ENCODE measurements around the gene DUSP3. TPM values are rescaled to one million over a fixed set of nuclear protein-coding genes. Genes with fewer than 3 reads are reported as not detected.

The DUSP3 gene
- total RNA-seq, 1 donor from 2014 or later = 45.0 TPM

DNA sequence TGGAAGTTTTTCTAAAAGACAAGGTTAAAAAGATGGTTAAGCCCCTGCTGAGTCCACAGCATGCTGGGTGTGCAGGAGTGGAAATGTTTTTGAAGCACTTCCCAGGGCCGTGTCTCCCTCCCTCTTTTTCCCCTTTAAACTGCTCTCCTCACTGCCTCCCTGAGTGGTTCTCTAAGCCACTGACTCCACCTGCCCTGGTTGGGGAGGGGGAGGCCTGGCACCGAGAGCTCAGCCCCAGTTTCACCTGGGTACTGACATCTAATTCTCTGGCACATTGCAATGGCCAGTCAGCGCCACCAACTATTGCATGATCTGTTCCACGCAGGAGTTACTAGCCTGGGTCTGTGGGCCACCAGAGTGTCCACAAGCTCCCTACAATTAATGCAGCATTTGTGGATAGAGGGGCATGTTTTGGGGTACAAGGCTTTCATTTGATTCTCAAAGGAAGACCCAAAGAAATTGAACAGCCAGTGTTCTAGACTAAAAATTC, 31.5 kb upstream of the DUSP3 start:
- Mint-ChIP-seq H3K9me3 (peaks cover under 1% of the 10 kb centered on the region), H3K4me1 (no peaks in the 10 kb centered on the region)

GRCh38 chr17:43809121-43809520, 30.3 kb upstream of the DUSP3 start:
- Mint-ChIP-seq H3K27me3 (ENCODE audit: low read depth) (no peaks in the 10 kb centered on the region), H3K4me1 (no peaks in the 10 kb centered on the region), H3K4me3 (no peak overlapping the region), H3K9me3 (peaks cover 4% of the 10 kb centered on the region), H3K27ac (no peak overlapping the region), H3K36me3 (peaks cover 21% of the 10 kb centered on the region)
- no peak for DNase-seq (ENCODE audit: low spot score in 2 of 2, unreplicated experiment in 2 of 2)
- no peak for TF ChIP-seq CTCF (IDR thresholded peaks at IDR 0.05; ENCODE audit: unreplicated experiment)

More for the DNA sequence above, 31.5 kb upstream of the DUSP3 start:
- TF ChIP-seq CTCF (IDR thresholded peaks at IDR 0.05; ENCODE audit: unreplicated experiment) = no peak
- Mint-ChIP-seq H3K27me3 (ENCODE audit: low read depth) (no peaks in the 10 kb centered on the region), H3K4me3 (no peak overlapping the region), H3K36me3 (peaks cover 18% of the 10 kb centered on the region), H3K27ac (no peak overlapping the region)
- no peak for DNase-seq (ENCODE audit: low spot score in 2 of 2, unreplicated experiment in 2 of 2)

GRCh38 chr17:43808076-43808475, 29.3 kb upstream of the DUSP3 start:
- H3K4me1 Mint-ChIP-seq = peaks cover 10% of the 10 kb centered on the region
- no peak overlapping the region for H3K27ac Mint-ChIP-seq
- H3K9me3 Mint-ChIP-seq = peaks cover 4% of the 10 kb centered on the region
- no peak for DNase-seq (ENCODE audit: low spot score in 2 of 2, unreplicated experiment in 2 of 2)
- no peak overlapping the region for H3K4me3 Mint-ChIP-seq
- H3K36me3 Mint-ChIP-seq = peaks cover 19% of the 10 kb centered on the region
- no peaks in the 10 kb centered on the region for H3K27me3 Mint-ChIP-seq (ENCODE audit: low read depth)
- no peak for TF ChIP-seq CTCF (IDR thresholded peaks at IDR 0.05; ENCODE audit: unreplicated experiment)

- Mint-ChIP-seq H3K27me3 (ENCODE audit: low read depth) (no peaks in the 10 kb centered on the region), H3K4me3 (no peak overlapping the region), H3K27ac (no peak overlapping the region), H3K9me3 (peaks cover 4% of the 10 kb centered on the region), H3K4me1 (peaks cover 11% of the 10 kb centered on the region), H3K36me3 (peaks cover 24% of the 10 kb centered on the region)
- DNase-seq (ENCODE audit: low spot score in 2 of 2, unreplicated experiment in 2 of 2) = no peak
- no peak for TF ChIP-seq CTCF (IDR thresholded peaks at IDR 0.05; ENCODE audit: unreplicated experiment)
These were observed 26.3 kb upstream of the DUSP3 start for GRCh38 chr17:43805117-43805516.

GRCh38 chr17:43803758-43804157, 25.0 kb upstream of the DUSP3 start:
- Mint-ChIP-seq H3K4me3 (no peak overlapping the region), H3K36me3 (peaks cover 20% of the 10 kb centered on the region), H3K27me3 (ENCODE audit: low read depth) (no peaks in the 10 kb centered on the region), H3K27ac (no peak overlapping the region), H3K9me3 (peaks cover 4% of the 10 kb centered on the region), H3K4me1 (peaks cover 11% of the 10 kb centered on the region)
- DNase-seq (ENCODE audit: low spot score in 2 of 2, unreplicated experiment in 2 of 2) = no peak
- no peak for TF ChIP-seq CTCF (IDR thresholded peaks at IDR 0.05; ENCODE audit: unreplicated experiment)

DNA sequence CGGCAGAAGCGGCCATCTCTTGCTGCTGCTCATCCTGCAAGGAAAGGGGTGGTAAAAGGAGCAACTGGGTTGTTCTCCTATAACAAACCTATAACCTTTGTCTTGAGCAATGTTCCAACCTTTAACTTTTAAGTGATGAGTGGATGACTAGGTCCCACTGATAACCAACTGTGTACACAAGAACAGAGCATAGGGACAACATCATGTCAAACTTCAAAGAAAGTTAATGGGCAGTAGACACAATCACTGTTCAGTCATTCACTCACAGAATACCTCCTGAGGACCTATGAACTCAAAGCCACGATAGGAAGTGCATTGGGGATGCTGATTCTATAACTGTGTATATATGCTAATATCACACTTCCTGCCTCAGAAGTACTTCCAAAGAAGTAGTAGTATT, 23.1 kb upstream of the DUSP3 start:
- no peak overlapping the region for H3K27ac Mint-ChIP-seq
- H3K36me3 Mint-ChIP-seq = peaks cover 20% of the 10 kb centered on the region
- peaks cover 4% of the 10 kb centered on the region for H3K27me3 Mint-ChIP-seq (ENCODE audit: low read depth)
- no peak overlapping the region for H3K4me3 Mint-ChIP-seq
- DNase-seq (ENCODE audit: low spot score in 2 of 2, unreplicated experiment in 2 of 2) = no peak
- peaks cover 11% of the 10 kb centered on the region for H3K4me1 Mint-ChIP-seq
- no peak for TF ChIP-seq CTCF (IDR thresholded peaks at IDR 0.05; ENCODE audit: unreplicated experiment)
- H3K9me3 Mint-ChIP-seq = peaks cover 9% of the 10 kb centered on the region

All from mesothelial cell of epicardium (in vitro differentiated cells).